Smooth muscle cell (in vitro differentiated cells): ENCODE results near the gene EXOSC1. TPM values are rescaled to one million over a fixed set of nuclear protein-coding genes. Genes with fewer than 3 reads are reported as not detected.

Source experiments
- DNase-seq: peaks from one replicate; lab custom pipeline; 2025; ENCODE audit not compliant: unreplicated experiment; lab: John Stamatoyannopoulos, UW
- H2AFZ ChIP-seq: fragments of 200-600 bp; sonication (generic); 2 replicates; pipeline ENCODE4 v1.6.0; 2016; ENCODE audit warnings: antibody characterized with exemption, low read depth, mild to moderate bottlenecking
- H3F3A ChIP-seq: fragments of 200-600 bp; sonication (generic); 2 replicates; pipeline ENCODE4 v1.6.0; 2017; ENCODE audit warnings: antibody characterized with exemption, low read depth
- H3K27ac ChIP-seq: fragments of 200-600 bp; sonication (generic); 2 replicates; pipeline ENCODE4 v1.5.1; 2016; ENCODE audit warnings: low read depth, mild to moderate bottlenecking
- H3K27me3 ChIP-seq: fragments of 200-600 bp; sonication (generic); 2 replicates; pipeline ENCODE4 v1.6.1; 2016; ENCODE audit warnings: low read depth, mild to moderate bottlenecking
- H3K36me3 ChIP-seq: fragments of 200-600 bp; sonication (generic); 2 replicates; pipeline ENCODE4 v1.5.1; 2016; ENCODE audit warnings: low read depth
- H3K4me1 ChIP-seq: fragments of 200-600 bp; sonication (generic); 2 replicates; pipeline ENCODE4 v1.5.1; 2016; ENCODE audit warnings: low read depth
- H3K4me2 ChIP-seq: fragments of 200-600 bp; sonication (generic); 2 replicates; pipeline ENCODE4 v1.6.0; 2016; ENCODE audit warnings: mild to moderate bottlenecking
- H3K4me3 ChIP-seq: fragments of 200-600 bp; sonication (generic); 2 replicates; pipeline ENCODE4 v1.5.1; 2016; ENCODE audit warnings: mild to moderate bottlenecking
- H3K79me2 ChIP-seq: fragments of 200-600 bp; sonication (generic); 2 replicates; pipeline ENCODE4 v1.6.0; 2016; ENCODE audit warnings: low read depth, mild to moderate bottlenecking
- H3K9ac ChIP-seq: fragments of 200-600 bp; sonication (generic); 2 replicates; pipeline ENCODE4 v1.6.0; 2016; ENCODE audit warnings: low read depth
- H3K9me3 ChIP-seq: fragments of 200-600 bp; sonication (generic); replicated peaks from 2 replicates; pipeline ENCODE4 v1.5.1; 2016; ENCODE audit warnings: low read depth
- H4K20me1 ChIP-seq: fragments of 200-600 bp; sonication (generic); 2 replicates; pipeline ENCODE4 v1.6.0; 2016; ENCODE audit warnings: low read depth
- WGBS: methylation state at CpG from one replicate; pipeline ENCODE4 v1.1.7; 2016; ENCODE audit warnings: low lambda C conversion rate; 5-methylcytosine and 5-hydroxymethylcytosine counted together
- polyA plus RNA-seq: library from polyadenylated mRNA; unstranded; fragments of >200 nt; fragmentation: Nextera tagmentation; extraction: Ambion mirVana; gene quantifications from 2 replicates; pipeline ENCODE4 v1.2.1, GENCODE V29; 2016
- total RNA-seq: library from RNA; depleted of rRNA; stranded (reverse); fragments of >200 nt; gene quantifications from 2 replicates; pipeline ENCODE4 v1.2.3, GENCODE V29; 2014
- TF ChIP-seq, protein P1 (sequence below): fragments of 200-600 bp; sonication (generic); IDR thresholded peaks from 2 replicates; pipeline ENCODE4 v1.5.1; 2017; ENCODE audit warnings: borderline replicate concordance, mild to moderate bottlenecking, antibody characterized with exemption; ENCODE audit not compliant: insufficient read depth, poor library complexity, severe bottlenecking

Gene EXOSC1
- total and polyA plus RNA-seq, 2 experiments from 2014 or later: 44.9 to 61.5 TPM

- Histone ChIP-seq H3F3A (no peaks in the 10 kb centered on the region), H3K9ac (no peak overlapping the region), H4K20me1 (no peaks in the 10 kb centered on the region), H3K4me3 (no peak overlapping the region), H3K27me3 (no peaks in the 10 kb centered on the region), H3K79me2 (peaks cover 17% of the 10 kb centered on the region), H3K4me2 (no peak overlapping the region), H3K4me1 (peaks cover 11% of the 10 kb centered on the region), H3K27ac (no peak overlapping the region), H2AFZ (no peak overlapping the region), H3K36me3 (no peaks in the 10 kb centered on the region), H3K9me3 (no peaks in the 10 kb centered on the region)
- no peak for DNase-seq
- 98% methylated on average over 4 of the region's 4 CpGs for WGBS
- TF ChIP-seq, protein P1, sequence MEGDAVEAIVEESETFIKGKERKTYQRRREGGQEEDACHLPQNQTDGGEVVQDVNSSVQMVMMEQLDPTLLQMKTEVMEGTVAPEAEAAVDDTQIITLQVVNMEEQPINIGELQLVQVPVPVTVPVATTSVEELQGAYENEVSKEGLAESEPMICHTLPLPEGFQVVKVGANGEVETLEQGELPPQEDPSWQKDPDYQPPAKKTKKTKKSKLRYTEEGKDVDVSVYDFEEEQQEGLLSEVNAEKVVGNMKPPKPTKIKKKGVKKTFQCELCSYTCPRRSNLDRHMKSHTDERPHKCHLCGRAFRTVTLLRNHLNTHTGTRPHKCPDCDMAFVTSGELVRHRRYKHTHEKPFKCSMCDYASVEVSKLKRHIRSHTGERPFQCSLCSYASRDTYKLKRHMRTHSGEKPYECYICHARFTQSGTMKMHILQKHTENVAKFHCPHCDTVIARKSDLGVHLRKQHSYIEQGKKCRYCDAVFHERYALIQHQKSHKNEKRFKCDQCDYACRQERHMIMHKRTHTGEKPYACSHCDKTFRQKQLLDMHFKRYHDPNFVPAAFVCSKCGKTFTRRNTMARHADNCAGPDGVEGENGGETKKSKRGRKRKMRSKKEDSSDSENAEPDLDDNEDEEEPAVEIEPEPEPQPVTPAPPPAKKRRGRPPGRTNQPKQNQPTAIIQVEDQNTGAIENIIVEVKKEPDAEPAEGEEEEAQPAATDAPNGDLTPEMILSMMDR: no peak
Observed at GRCh38 chr10:97396056-97396455, 49.8 kb downstream of the EXOSC1 start.

GRCh38 chr10:97393034-97393573 lies 52.7 kb downstream of the EXOSC1 start:
- Histone ChIP-seq H3K4me1 (no peaks in the 10 kb centered on the region), H3K27ac (no peak overlapping the region), H2AFZ (no peak overlapping the region), H3K79me2 (peaks cover 3% of the 10 kb centered on the region), H3F3A (no peaks in the 10 kb centered on the region), H3K27me3 (no peaks in the 10 kb centered on the region), H4K20me1 (no peaks in the 10 kb centered on the region), H3K9ac (no peak overlapping the region), H3K36me3 (no peaks in the 10 kb centered on the region), H3K4me2 (no peak overlapping the region), H3K9me3 (no peaks in the 10 kb centered on the region), H3K4me3 (no peak overlapping the region)
- WGBS: 97% methylated on average over 8 of the region's 8 CpGs
- TF ChIP-seq, protein P1: no peak
- DNase-seq: no peak

DNA sequence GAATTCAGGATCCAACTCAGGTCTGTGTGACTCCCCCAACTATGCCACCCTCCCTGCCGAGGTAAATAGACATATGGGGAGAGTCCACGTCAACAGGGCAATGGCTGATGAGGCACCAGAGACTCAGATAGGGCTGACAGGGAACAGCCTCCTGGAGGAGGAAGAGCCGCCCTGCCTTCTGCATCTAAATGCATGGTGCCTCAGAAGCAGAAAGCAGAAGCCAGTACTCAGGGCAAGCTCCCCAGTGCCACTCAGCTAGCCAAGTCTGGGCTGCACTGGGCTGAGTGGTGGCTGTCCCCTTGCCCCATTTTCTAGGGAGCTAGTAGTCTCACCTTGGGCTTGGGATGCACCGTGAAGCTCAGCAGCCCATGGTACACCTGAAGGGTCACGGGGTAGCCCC lies 55.7 kb downstream of the EXOSC1 start:
- Histone ChIP-seq H3K9ac (no peak overlapping the region), H3K4me3 (no peak overlapping the region), H4K20me1 (no peaks in the 10 kb centered on the region), H3K4me2 (no peak overlapping the region), H3K27me3 (no peaks in the 10 kb centered on the region), H3F3A (no peaks in the 10 kb centered on the region), H3K36me3 (no peaks in the 10 kb centered on the region), H3K4me1 (no peaks in the 10 kb centered on the region), H3K79me2 (no peaks in the 10 kb centered on the region), H3K9me3 (no peaks in the 10 kb centered on the region), H3K27ac (no peak overlapping the region), H2AFZ (no peak overlapping the region)
- DNase-seq: no peak
- WGBS: 99% methylated on average over 5 of the region's 5 CpGs
- TF ChIP-seq, protein P1: no peak

DNA sequence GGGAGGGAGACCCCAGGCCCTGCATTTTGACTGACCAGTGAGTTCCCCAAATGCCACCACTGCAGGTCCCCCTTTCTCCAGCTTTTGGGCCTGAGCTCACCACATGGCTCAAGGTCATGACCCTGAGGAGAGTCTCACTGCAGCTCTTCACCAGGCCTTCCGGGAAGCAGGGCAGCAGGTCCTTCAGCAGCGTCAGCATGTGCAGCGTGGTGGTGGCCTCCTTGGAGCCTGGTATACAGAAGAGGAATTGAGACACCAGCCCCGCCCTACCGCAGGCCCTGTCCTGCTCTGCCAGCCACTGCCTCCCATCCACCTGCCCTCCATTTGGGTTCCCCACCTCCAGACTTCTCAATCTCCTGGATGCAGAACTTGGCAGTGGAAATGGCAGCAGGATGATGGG lies 57.7 kb downstream of the EXOSC1 start:
- Histone ChIP-seq H4K20me1 (no peaks in the 10 kb centered on the region), H3K4me3 (no peak overlapping the region), H3K36me3 (peaks cover 4% of the 10 kb centered on the region), H3K9me3 (no peaks in the 10 kb centered on the region), H3K27me3 (no peaks in the 10 kb centered on the region), H3K79me2 (no peaks in the 10 kb centered on the region), H3K4me2 (no peak overlapping the region), H3F3A (no peaks in the 10 kb centered on the region), H2AFZ (no peak overlapping the region), H3K9ac (no peak overlapping the region), H3K27ac (no peak overlapping the region), H3K4me1 (no peaks in the 10 kb centered on the region)
- DNase-seq: no peak
- 85% methylated on average over 5 of the region's 5 CpGs for WGBS
- TF ChIP-seq, protein P1: no peak
